Activated CD4-positive, alpha-beta T cell treated with anti-CD3 and anti-CD28 coated beads for 36 hours (primary cell): ENCODE data around the gene FXYD1. TPM values are rescaled to one million over a fixed set of nuclear protein-coding genes. Genes with fewer than 3 reads are reported as not detected.
A peak's percentile ranks its signal among the peaks of the same experiment; 100 is the strongest.

Experiments used
- ATAC-seq: fragments of 200-7000 bp; cut with Tn5 transposase; one replicate; pipeline ENCODE4 v1.10.0; 2021; ENCODE audit warnings: mild to moderate bottlenecking, moderate library complexity
- CTCF ChIA-PET: fragments of 350-600 bp; sonication (Branson Sonifier 250); formaldehyde crosslinking; loops from one replicate; lab custom pipeline; 2021; ENCODE audit warnings: antibody characterized with exemption; lab: Charles Lee
- POLR2A ChIA-PET: fragments of 350-600 bp; sonication (Branson Sonifier 250); formaldehyde crosslinking; loops from one replicate; lab custom pipeline; 2021; ENCODE audit warnings: antibody characterized with exemption, inconsistent platforms; lab: Charles Lee
- DNase-seq: peaks from one replicate; pipeline ENCODE4 v3.0.0-alpha.2; 2020
- H3K27ac Mint-ChIP-seq: one replicate; pipeline ENCODE4 v1.8.0; 2021; ENCODE audit warnings: mixed read lengths
- H3K27me3 Mint-ChIP-seq: one replicate; pipeline ENCODE4 v1.8.0; 2021; ENCODE audit warnings: mixed read lengths
- H3K36me3 Mint-ChIP-seq: one replicate; pipeline ENCODE4 v1.8.0; 2021; ENCODE audit warnings: low read depth, mixed read lengths
- H3K4me1 Mint-ChIP-seq: one replicate; pipeline ENCODE4 v1.8.0; 2021; ENCODE audit warnings: mixed read lengths
- H3K4me3 Mint-ChIP-seq: one replicate; pipeline ENCODE4 v1.8.0; 2021; ENCODE audit warnings: mild to moderate bottlenecking, moderate library complexity, mixed read lengths
- H3K9me3 Mint-ChIP-seq: one replicate; pipeline ENCODE4 v1.8.0; 2021; ENCODE audit warnings: low read depth, mixed read lengths
- intact Hi-C, 2 experiments: fragments of 100-400 bp; cut with DNase I in 1 of 2; cut with micrococcal nuclease in 1 of 2; formaldehyde crosslinking; loops; one replicate each; pipeline versions ENCODE4 v1.14.2 to v1.15.1; 2022 to 2024; cut with DNase I, micrococcal nuclease
- total RNA-seq, 2 experiments: library from RNA; stranded (reverse); gene quantifications; one replicate each; pipeline ENCODE4 v1.2.3, GENCODE V29; 2021

FXYD1 gene
- total RNA-seq, 2 experiments from 2014 or later = 1.9 to 2.4 TPM

- Mint-ChIP-seq H3K36me3 (peaks cover 87% of the 10 kb centered on the region), H3K27ac (peak overlapping the region; percentile 72), H3K9me3 (peaks cover 38% of the 10 kb centered on the region), H3K27me3 (no peaks in the 10 kb centered on the region), H3K4me3 (no peak overlapping the region), H3K4me1 (peaks cover 43% of the 10 kb centered on the region)
- ATAC-seq (no peak), DNase-seq (no peak)
- CTCF ChIA-PET = interaction anchor here (0.7 kb wide), 1 partner anchor 236 kb away, joined by 3 read pairs; no protein-coding TSS in a partner anchor
- POLR2A ChIA-PET = no interaction called here
- intact Hi-C loops = no loop called here
These were observed 27.8 kb downstream of the FXYD1 start for GRCh38 chr19:35166100-35167063.

GRCh38 chr19:35167251-35168119, 28.9 kb downstream of the FXYD1 start:
- no peaks in the 10 kb centered on the region for H3K27me3 Mint-ChIP-seq
- peaks cover 32% of the 10 kb centered on the region for H3K9me3 Mint-ChIP-seq
- ATAC-seq (no peak), DNase-seq (no peak)
- POLR2A ChIA-PET = interaction anchor here (0.6 kb wide), 1 partner anchor 10 kb away, joined by 8 read pairs; no protein-coding TSS in a partner anchor
- peaks cover 46% of the 10 kb centered on the region for H3K4me1 Mint-ChIP-seq
- H3K4me3 Mint-ChIP-seq = no peak overlapping the region
- peaks cover 85% of the 10 kb centered on the region for H3K36me3 Mint-ChIP-seq
- H3K27ac Mint-ChIP-seq = peak overlapping the region; percentile 78
- intact Hi-C loops = no loop called here
- CTCF ChIA-PET = interaction anchor here (0.6 to 0.7 kb wide), 2 partner anchors 81 to 313 kb away, joined by 3 read pairs; no protein-coding TSS in a partner anchor

- ATAC-seq (no peak), DNase-seq (no peak)
- Mint-ChIP-seq H3K27me3 (no peaks in the 10 kb centered on the region), H3K36me3 (peaks cover 82% of the 10 kb centered on the region), H3K4me3 (no peak overlapping the region), H3K27ac (peak overlapping the region; percentile 78), H3K9me3 (peaks cover 28% of the 10 kb centered on the region), H3K4me1 (peaks cover 46% of the 10 kb centered on the region)
- ChIA-PET CTCF (interaction anchor here (0.7 to 1.1 kb wide), 3 partner anchors 22 to 314 kb away, joined by 3 read pairs; no protein-coding TSS in a partner anchor), POLR2A (interaction anchor here (0.6 kb wide), 1 partner anchor 10 kb away, joined by 8 read pairs; no protein-coding TSS in a partner anchor)
- intact Hi-C loops = no loop called here
These were observed 29.6 kb downstream of the FXYD1 start for GRCh38 chr19:35168196-35168595.

GRCh38 chr19:35169221-35169995, 30.8 kb downstream of the FXYD1 start:
- intact Hi-C loops = no loop called here
- Mint-ChIP-seq H3K4me3 (no peak overlapping the region), H3K9me3 (peaks cover 17% of the 10 kb centered on the region), H3K4me1 (peaks cover 46% of the 10 kb centered on the region), H3K27ac (peak overlapping the region; percentile 91), H3K27me3 (no peaks in the 10 kb centered on the region), H3K36me3 (peaks cover 70% of the 10 kb centered on the region)
- ChIA-PET POLR2A (no interaction called here), CTCF (interaction anchor here (0.7 to 1.4 kb wide), 3 partner anchors 20 to 715 kb away, joined by 3 read pairs; no protein-coding TSS in a partner anchor)
- no peak for DNase-seq
- ATAC-seq = peak; percentile 53

- Mint-ChIP-seq H3K36me3 (peaks cover 59% of the 10 kb centered on the region), H3K9me3 (peaks cover 11% of the 10 kb centered on the region), H3K27ac (peak overlapping the region; percentile 63), H3K27me3 (no peaks in the 10 kb centered on the region), H3K4me1 (peaks cover 45% of the 10 kb centered on the region), H3K4me3 (no peak overlapping the region)
- DNase-seq = no peak
- ChIA-PET CTCF (interaction anchor here (0.7 to 1.4 kb wide), 2 partner anchors 25 to 714 kb away, joined by 3 read pairs; no protein-coding TSS in a partner anchor), POLR2A (interaction anchor here (1.0 kb wide), 1 partner anchor 9 kb away, joined by 4 read pairs; no protein-coding TSS in a partner anchor)
- no peak for ATAC-seq
- intact Hi-C loops = no loop called here
These were observed 31.9 kb downstream of the FXYD1 start for GRCh38 chr19:35170359-35171061.

- ATAC-seq (no peak), DNase-seq (no peak)
- intact Hi-C loops = no loop called here
- Mint-ChIP-seq H3K27me3 (no peaks in the 10 kb centered on the region), H3K4me3 (no peak overlapping the region), H3K36me3 (peaks cover 47% of the 10 kb centered on the region), H3K4me1 (peaks cover 39% of the 10 kb centered on the region), H3K9me3 (no peaks in the 10 kb centered on the region), H3K27ac (peak overlapping the region; percentile 56)
- ChIA-PET POLR2A (interaction anchor here (0.6 to 1.0 kb wide), 2 partner anchors 8 to 24 kb away, joined by 4 to 12 read pairs; no protein-coding TSS in a partner anchor), CTCF (interaction anchor here (0.5 to 2.3 kb wide), 5 partner anchors 9 to 53 kb away, joined by 3 to 7 read pairs (median 5); partner anchors contain the start of gene FXYD7)
These were observed 33.1 kb downstream of the FXYD1 start for GRCh38 chr19:35171730-35172129.

GRCh38 chr19:35174226-35174625, 35.6 kb downstream of the FXYD1 start:
- H3K36me3 Mint-ChIP-seq = peaks cover 30% of the 10 kb centered on the region
- peaks cover 26% of the 10 kb centered on the region for H3K4me1 Mint-ChIP-seq
- H3K4me3 Mint-ChIP-seq = no peak overlapping the region
- H3K27me3 Mint-ChIP-seq = no peaks in the 10 kb centered on the region
- ATAC-seq (no peak), DNase-seq (no peak)
- H3K9me3 Mint-ChIP-seq = peaks cover 4% of the 10 kb centered on the region
- H3K27ac Mint-ChIP-seq = no peak overlapping the region
- ChIA-PET CTCF (interaction anchor here (0.6 to 1.4 kb wide), 2 partner anchors 15 to 73 kb away, joined by 3 to 4 read pairs; no protein-coding TSS in a partner anchor), POLR2A (interaction anchor here (0.6 kb wide), 1 partner anchor 9 kb away, joined by 5 read pairs; no protein-coding TSS in a partner anchor)
- intact Hi-C loops = no loop called here

- Mint-ChIP-seq H3K27ac (no peak overlapping the region), H3K4me3 (no peak overlapping the region), H3K36me3 (peaks cover 15% of the 10 kb centered on the region), H3K27me3 (no peaks in the 10 kb centered on the region), H3K4me1 (peaks cover 26% of the 10 kb centered on the region), H3K9me3 (peaks cover 4% of the 10 kb centered on the region)
- ATAC-seq (no peak), DNase-seq (no peak)
- ChIA-PET CTCF (no interaction called here), POLR2A (no interaction called here)
- intact Hi-C loops = no loop called here
These were observed 37.6 kb downstream of the FXYD1 start for GRCh38 chr19:35176181-35176570.

GRCh38 chr19:35177377-35178274, 39.0 kb downstream of the FXYD1 start:
- Mint-ChIP-seq H3K4me1 (peaks cover 23% of the 10 kb centered on the region), H3K9me3 (peaks cover 4% of the 10 kb centered on the region), H3K27ac (no peak overlapping the region), H3K36me3 (peaks cover 3% of the 10 kb centered on the region), H3K4me3 (no peak overlapping the region), H3K27me3 (no peaks in the 10 kb centered on the region)
- intact Hi-C loops = no loop called here
- ATAC-seq (peak; percentile 40), DNase-seq (no peak)
- CTCF ChIA-PET = interaction anchor here (0.6 to 0.8 kb wide), 4 partner anchors 24 to 500 kb away, joined by 3 to 4 read pairs (median 4); partner anchors contain the start of gene ZNF302
- POLR2A ChIA-PET = interaction anchor here (0.6 kb wide), 1 partner anchor 10 kb away, joined by 8 read pairs; no protein-coding TSS in a partner anchor
